CD4-positive, alpha-beta T cell treated with Interleukin-10 for 1 hour (primary cell): ENCODE measurements around the gene TDRD10.

Source experiments
- DNase-seq: peaks from one replicate; pipeline ENCODE4 v3.0.0-alpha.2; 2020

TDRD10 gene

GRCh38 chr1:154582885-154583284 is 80.9 kb downstream of the TDRD10 start:
- no peak for DNase-seq

- no peak for DNase-seq
Measured at GRCh38 chr1:154583773-154584172, 81.8 kb downstream of the TDRD10 start.

GRCh38 chr1:154584267-154584994 is 82.4 kb downstream of the TDRD10 start:
- no peak for DNase-seq

- no peak for DNase-seq
Measured at GRCh38 chr1:154586231-154586630, 84.2 kb downstream of the TDRD10 start.

GRCh38 chr1:154586641-154587040 is 84.6 kb downstream of the TDRD10 start:
- no peak for DNase-seq

- DNase-seq = no peak
Measured at GRCh38 chr1:154589780-154590179, 87.8 kb downstream of the TDRD10 start.

GRCh38 chr1:154590756-154591155 is 88.7 kb downstream of the TDRD10 start:
- DNase-seq = no peak

GRCh38 chr1:154591206-154591605 is 89.2 kb downstream of the TDRD10 start:
- DNase-seq = no peak

- DNase-seq = no peak
Measured at GRCh38 chr1:154593390-154593789, 91.4 kb downstream of the TDRD10 start.

- DNase-seq = no peak
Measured at GRCh38 chr1:154594811-154595210, 92.8 kb downstream of the TDRD10 start.

GRCh38 chr1:154595621-154596020 is 93.6 kb downstream of the TDRD10 start:
- no peak for DNase-seq
